Bronchial epithelial cell (primary cell): ENCODE results near the gene PRIM2. TPM values are rescaled to one million over a fixed set of nuclear protein-coding genes. Genes with fewer than 3 reads are reported as not detected.
A peak's percentile ranks its signal among the peaks of the same experiment; 100 is the strongest.
"Not testable (repeated sequence)": the region's sequence is repeated elsewhere in the genome, so short reads cannot be mapped to it uniquely, and the experiment has no call there.

Experiments used
- DNase-seq: peaks from one replicate; pipeline ENCODE4 v3.0.0-alpha.2; 2010; ENCODE audit warnings: low read depth
- FAIRE-seq: peaks from 2 replicates; lab custom pipeline; 2011; peaks lifted over from hg19 to GRCh38; lab: Jason Lieb, UNC
- H3K27me3 ChIP-seq: 2 replicates; pipeline ENCODE4 v1.5.1; 2011; ENCODE audit warnings: low read length; ENCODE audit not compliant: control insufficient read depth, insufficient read depth
- H3K36me3 ChIP-seq: 2 replicates; pipeline ENCODE4 v1.5.1; 2011; ENCODE audit warnings: low read length; ENCODE audit not compliant: control insufficient read depth, insufficient read depth
- H3K4me3 ChIP-seq: 2 replicates; pipeline ENCODE4 v1.5.1; 2011; ENCODE audit warnings: mild to moderate bottlenecking, low read depth, low read length, control low read depth
- total RNA-seq: library from RNA; depleted of rRNA; stranded (reverse); fragments of >200 nt; gene quantifications from 2 replicates; pipeline ENCODE4 v1.2.1, GENCODE V29; 2014
- TF ChIP-seq, protein P1 (sequence below): IDR thresholded peaks from 2 replicates; pipeline ENCODE4 v1.5.1; 2011; ENCODE audit warnings: mild to moderate bottlenecking, moderate library complexity, low read length, control low read depth, inconsistent platforms; ENCODE audit not compliant: insufficient read depth, severe bottlenecking

The PRIM2 gene
- total RNA-seq, 1 donor from 2014 or later, result 14.7 TPM

DNA sequence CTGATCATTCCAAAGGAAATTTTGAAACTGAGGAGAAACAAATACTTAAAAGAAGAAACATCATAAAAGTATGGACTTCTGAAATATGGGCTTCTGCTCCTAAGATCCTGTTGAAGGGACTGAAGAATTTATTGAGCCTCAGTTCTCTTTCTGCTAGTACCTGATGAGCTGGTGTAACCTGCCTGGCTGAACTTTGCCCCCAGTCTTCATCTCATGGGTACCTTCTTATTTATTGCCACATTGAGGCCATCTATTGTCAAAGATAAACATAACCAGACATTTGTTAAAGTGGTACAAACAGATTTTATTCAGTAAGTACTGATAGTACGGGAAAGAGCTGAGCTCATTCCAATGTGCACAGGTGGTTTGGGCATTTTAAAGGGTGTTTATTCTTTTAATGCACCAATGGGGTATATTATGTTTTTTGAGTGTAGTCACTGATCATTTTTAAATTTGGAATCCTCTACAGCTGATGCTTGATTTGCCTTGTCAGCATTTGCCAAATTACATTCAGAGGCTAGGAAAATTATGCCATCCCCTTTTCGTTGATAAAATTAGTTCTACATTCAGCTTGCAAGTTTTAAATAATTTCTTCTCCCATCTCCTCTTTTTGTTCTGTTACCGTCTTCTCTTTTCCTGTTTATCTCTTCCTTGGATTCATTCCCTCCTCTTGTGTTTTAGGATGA, 118.2 kb downstream of the PRIM2 start:
- FAIRE-seq (no peak), DNase-seq (no peak)
- H3K27me3 ChIP-seq, result no peaks in the 10 kb centered on the region
- no peak overlapping the region for H3K4me3 ChIP-seq
- TF ChIP-seq, protein P1, sequence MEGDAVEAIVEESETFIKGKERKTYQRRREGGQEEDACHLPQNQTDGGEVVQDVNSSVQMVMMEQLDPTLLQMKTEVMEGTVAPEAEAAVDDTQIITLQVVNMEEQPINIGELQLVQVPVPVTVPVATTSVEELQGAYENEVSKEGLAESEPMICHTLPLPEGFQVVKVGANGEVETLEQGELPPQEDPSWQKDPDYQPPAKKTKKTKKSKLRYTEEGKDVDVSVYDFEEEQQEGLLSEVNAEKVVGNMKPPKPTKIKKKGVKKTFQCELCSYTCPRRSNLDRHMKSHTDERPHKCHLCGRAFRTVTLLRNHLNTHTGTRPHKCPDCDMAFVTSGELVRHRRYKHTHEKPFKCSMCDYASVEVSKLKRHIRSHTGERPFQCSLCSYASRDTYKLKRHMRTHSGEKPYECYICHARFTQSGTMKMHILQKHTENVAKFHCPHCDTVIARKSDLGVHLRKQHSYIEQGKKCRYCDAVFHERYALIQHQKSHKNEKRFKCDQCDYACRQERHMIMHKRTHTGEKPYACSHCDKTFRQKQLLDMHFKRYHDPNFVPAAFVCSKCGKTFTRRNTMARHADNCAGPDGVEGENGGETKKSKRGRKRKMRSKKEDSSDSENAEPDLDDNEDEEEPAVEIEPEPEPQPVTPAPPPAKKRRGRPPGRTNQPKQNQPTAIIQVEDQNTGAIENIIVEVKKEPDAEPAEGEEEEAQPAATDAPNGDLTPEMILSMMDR, result no peak
- H3K36me3 ChIP-seq, result no peaks in the 10 kb centered on the region

GRCh38 chr6:57440735-57441134, 123.3 kb downstream of the PRIM2 start:
- not testable (repeated sequence) for DNase-seq, H3K27me3 ChIP-seq, H3K36me3 ChIP-seq, H3K4me3 ChIP-seq, FAIRE-seq

GRCh38 chr6:57442133-57442532, 124.7 kb downstream of the PRIM2 start:
- FAIRE-seq, H3K27me3 ChIP-seq, H3K4me3 ChIP-seq, H3K36me3 ChIP-seq, DNase-seq: not testable (repeated sequence)

GRCh38 chr6:57443181-57443580, 125.8 kb downstream of the PRIM2 start:
- H3K27me3 ChIP-seq, H3K36me3 ChIP-seq, DNase-seq, FAIRE-seq, H3K4me3 ChIP-seq: not testable (repeated sequence)

DNA sequence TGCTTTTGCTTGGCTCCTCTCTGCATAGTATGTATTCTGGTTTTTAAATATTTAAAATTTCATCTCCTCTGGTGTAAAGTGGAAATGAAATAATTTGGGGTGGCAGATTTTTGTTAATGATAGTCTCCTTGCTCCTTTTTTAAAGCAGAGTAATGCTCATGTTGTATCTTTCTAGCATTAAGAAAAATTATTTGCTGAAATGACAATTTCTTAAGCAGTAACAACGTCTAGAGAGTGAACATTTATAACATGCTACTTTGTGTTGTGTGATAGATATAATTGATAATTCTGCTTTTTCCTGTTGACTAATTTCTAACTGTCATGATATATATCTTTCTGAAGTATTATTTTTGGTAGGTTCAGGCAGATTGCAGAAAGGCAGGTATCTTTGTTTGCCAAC, 127.4 kb downstream of the PRIM2 start:
- not testable (repeated sequence) for FAIRE-seq, H3K4me3 ChIP-seq, H3K36me3 ChIP-seq, DNase-seq, H3K27me3 ChIP-seq

DNA sequence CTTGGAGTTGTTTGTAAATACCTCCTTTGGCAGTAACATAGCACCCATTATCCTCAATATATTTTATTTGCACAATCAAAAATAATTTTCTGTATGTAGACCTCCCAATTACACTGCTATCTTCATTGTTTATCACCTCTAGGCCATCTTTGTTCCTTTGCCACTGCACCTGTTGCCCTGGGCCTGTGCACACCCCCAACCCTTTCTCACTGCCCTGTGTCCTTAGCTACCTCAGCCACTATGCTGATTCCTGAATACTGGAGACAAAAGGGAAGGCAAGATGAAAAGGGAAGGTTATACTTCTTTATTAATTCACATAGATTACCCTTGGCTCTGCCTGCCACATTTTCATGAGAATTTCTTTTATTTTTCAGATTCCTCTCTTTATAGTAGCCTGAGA, 127.9 kb downstream of the PRIM2 start:
- not testable (repeated sequence) for H3K4me3 ChIP-seq, DNase-seq, H3K36me3 ChIP-seq, FAIRE-seq, H3K27me3 ChIP-seq

DNA sequence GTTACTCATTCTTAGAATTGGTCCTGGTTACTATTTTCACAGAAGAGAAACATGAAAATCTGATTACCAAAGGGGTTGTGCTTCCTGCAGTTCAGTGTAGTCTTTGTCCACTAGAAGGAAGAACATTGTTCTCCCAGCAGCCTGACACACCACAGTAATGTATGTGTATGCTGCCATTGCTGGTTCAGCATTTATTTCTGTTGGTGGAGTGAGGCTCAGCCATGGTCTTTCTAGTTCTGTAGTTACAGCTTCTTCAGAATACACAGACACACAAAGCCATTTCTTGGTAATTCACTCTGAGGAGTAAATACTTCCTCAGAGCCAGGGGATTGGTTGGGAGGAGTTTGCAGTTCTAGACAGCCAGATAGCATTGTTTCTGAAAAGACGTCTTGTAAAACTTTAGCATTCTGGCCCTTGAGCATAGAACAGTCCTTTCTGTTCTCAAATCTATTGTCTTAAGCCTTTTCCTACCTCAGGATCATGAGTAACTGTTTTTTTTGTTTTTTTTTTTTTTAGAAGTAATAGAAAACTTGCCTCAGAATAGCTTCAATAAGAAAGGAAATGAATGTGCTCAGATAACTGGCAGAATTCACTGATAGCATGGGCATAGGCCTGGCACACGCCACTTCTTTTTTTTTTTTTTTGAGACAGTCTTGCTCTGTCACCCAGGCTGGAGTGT, 128.5 kb downstream of the PRIM2 start:
- not testable (repeated sequence) for FAIRE-seq, H3K4me3 ChIP-seq

DNA sequence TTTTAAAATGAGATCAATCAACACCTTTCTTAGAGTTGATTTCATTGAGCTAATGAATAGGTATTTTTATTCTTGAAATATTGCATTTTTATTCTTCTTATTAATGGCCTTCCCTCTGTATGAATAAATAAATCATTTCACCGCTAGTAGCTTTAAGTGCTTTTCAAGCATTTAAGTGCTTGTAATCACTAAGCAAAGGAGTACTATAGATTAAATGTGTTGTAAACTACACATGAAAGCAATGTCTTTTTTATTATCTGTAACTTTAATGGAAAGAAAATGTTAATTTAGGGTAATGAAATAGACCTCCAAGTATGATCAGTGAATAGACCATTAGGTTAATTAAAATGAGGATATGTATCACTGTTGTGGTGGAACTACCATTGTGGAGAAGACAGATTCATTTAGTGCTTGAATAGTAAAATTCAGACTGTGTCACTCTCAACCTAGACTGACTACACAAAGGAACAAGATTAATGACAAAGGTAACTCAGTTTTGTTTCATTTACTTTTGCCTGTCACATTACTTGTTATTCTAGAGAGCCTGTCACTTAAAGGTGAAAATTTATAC, 132.2 kb downstream of the PRIM2 start:
- DNase-seq, H3K36me3 ChIP-seq, FAIRE-seq, H3K27me3 ChIP-seq, H3K4me3 ChIP-seq: not testable (repeated sequence)

More for the DNA sequence above, 128.5 kb downstream of the PRIM2 start:
- not testable (repeated sequence) for DNase-seq, H3K36me3 ChIP-seq, H3K27me3 ChIP-seq

- FAIRE-seq, DNase-seq: not testable (repeated sequence)
Measured at GRCh38 chr6:57459781-57460180, 142.4 kb downstream of the PRIM2 start.

DNA sequence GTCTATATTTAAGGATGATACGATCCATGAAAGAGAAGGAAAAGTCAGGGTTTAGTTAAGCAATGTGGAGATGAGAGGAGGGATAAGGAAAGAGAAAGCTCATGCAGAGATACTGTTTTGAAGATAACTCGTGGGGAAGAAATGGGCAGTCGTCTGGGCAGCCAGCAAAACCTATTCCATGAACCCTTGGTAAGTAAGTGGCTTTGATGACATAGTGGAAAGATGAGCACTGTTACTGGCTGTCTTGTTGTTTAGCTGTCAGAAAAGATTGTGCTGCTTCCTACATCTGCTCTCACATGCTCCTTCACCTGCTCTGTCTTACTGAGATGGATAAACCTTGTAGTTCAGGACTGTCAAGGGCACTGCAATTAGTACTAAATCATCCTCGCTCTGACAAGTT, 143.6 kb downstream of the PRIM2 start:
- FAIRE-seq, H3K27me3 ChIP-seq, H3K4me3 ChIP-seq, DNase-seq, H3K36me3 ChIP-seq: not testable (repeated sequence)

More at GRCh38 chr6:57459781-57460180, 142.4 kb downstream of the PRIM2 start:
- not testable (repeated sequence) for H3K36me3 ChIP-seq, H3K4me3 ChIP-seq, H3K27me3 ChIP-seq

DNA sequence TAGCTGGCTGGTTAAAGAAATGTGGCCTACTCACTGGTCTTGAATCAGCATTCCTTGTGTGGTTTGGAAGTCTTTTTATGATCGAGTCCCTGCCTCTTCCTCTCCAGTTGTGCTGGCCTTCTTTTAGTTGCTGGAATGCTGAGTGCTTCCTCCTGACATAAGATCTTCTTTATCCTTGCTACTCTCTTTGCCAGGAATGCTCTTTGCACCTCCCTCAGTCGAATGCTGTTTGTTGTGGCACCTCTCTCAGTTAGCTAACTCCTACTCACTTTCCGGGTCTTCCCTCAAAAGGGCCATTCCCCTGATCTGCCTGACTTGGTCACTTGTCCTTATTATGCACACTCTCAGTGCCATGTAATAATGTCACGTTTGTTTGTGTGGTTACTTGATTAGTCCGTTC, 146.4 kb downstream of the PRIM2 start:
- peak; percentile 91 for FAIRE-seq

DNA sequence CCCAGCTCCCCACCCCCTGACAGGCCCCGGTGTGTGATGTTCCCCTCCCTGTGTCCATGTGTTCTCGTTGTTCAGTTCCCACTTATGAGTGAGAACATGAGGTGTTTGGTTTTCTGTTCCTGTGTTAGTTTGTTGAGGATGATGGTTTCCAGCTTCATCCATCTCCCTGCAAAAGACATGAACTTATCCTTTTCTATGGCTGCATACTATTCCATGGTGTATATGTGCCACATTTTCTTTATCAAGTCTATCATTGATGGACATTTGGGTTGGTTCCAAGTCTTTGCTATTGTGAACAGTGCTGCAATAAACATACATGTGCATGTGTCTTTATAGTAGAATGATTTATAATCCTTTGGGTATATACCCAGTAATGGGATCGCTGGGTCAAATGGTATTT, 148.5 kb downstream of the PRIM2 start:
- not testable (repeated sequence) for H3K27me3 ChIP-seq, H3K4me3 ChIP-seq, DNase-seq, FAIRE-seq, H3K36me3 ChIP-seq

More for the DNA sequence above, 146.4 kb downstream of the PRIM2 start:
- H3K27me3 ChIP-seq, DNase-seq, H3K36me3 ChIP-seq, H3K4me3 ChIP-seq: not testable (repeated sequence)
